NCI-H774 (cell line): ENCODE measurements around the gene PCDHGB5.
"Not testable (repeated sequence)": the region's sequence is repeated elsewhere in the genome, so short reads cannot be mapped to it uniquely, and the experiment has no call there.

Experiments used
- DNase-seq: peaks from one replicate; lab custom pipeline; 2025; lab: John Stamatoyannopoulos, UW

PCDHGB5 gene

GRCh38 chr5:141397756-141398551 lies at the start of gene PCDHGB5:
Gene PCDHGB5, plus strand, starts transcription at chr5:141397947. Its CDS starts 181 bp downstream, at chr5:141398128.
- not testable (repeated sequence) for DNase-seq

- DNase-seq: peak; percentile 33
Observed at GRCh38 chr5:141349917-141350619, 47.7 kb upstream of the PCDHGB5 start, which contains the start of gene PCDHGB1. Gene PCDHGB1, plus strand, starts transcription at chr5:141350099. Its CDS starts 162 bp downstream, at chr5:141350261.

GRCh38 chr5:141351591-141351990 lies 46.2 kb upstream of the PCDHGB5 start:
- DNase-seq: no peak

- no peak for DNase-seq
Observed at GRCh38 chr5:141354900-141355469, 42.8 kb upstream of the PCDHGB5 start, which contains the start of gene PCDHGA4. Gene PCDHGA4, plus strand, starts transcription at chr5:141355021. Its CDS starts 87 bp downstream, at chr5:141355108.

- no peak for DNase-seq
Observed at GRCh38 chr5:141355641-141356040, 42.1 kb upstream of the PCDHGB5 start.

- DNase-seq: no peak
Observed at GRCh38 chr5:141356133-141356532, 41.6 kb upstream of the PCDHGB5 start.

GRCh38 chr5:141356950-141357349 lies 40.8 kb upstream of the PCDHGB5 start:
- no peak for DNase-seq

- no peak for DNase-seq
Observed at GRCh38 chr5:141359790-141360426, 37.8 kb upstream of the PCDHGB5 start, which contains the start of gene PCDHGB2. Gene PCDHGB2, plus strand, starts transcription at chr5:141359994. Its CDS starts 142 bp downstream, at chr5:141360136.

GRCh38 chr5:141360685-141361084 lies 37.1 kb upstream of the PCDHGB5 start:
- DNase-seq: no peak

- DNase-seq: no peak
Observed at GRCh38 chr5:141362719-141363118, 35.0 kb upstream of the PCDHGB5 start.

GRCh38 chr5:141363952-141364660 lies 33.6 kb upstream of the PCDHGB5 start, which contains the start of gene PCDHGA5:
Gene PCDHGA5, plus strand, starts transcription at chr5:141364162. Its CDS starts 169 bp downstream, at chr5:141364331.
- DNase-seq: no peak

GRCh38 chr5:141366016-141366896 lies 31.5 kb upstream of the PCDHGB5 start:
- no peak for DNase-seq

- DNase-seq: no peak
Observed at GRCh38 chr5:141369994-141370848, 27.5 kb upstream of the PCDHGB5 start, which contains the start of gene PCDHGB3. Gene PCDHGB3, plus strand, starts transcription at chr5:141370242. Its CDS starts 153 bp downstream, at chr5:141370395.

GRCh38 chr5:141371572-141372475 lies 25.9 kb upstream of the PCDHGB5 start:
- DNase-seq: no peak

- no peak for DNase-seq
Observed at GRCh38 chr5:141373673-141374317, 24.0 kb upstream of the PCDHGB5 start, which contains the start of gene PCDHGA6. Gene PCDHGA6, plus strand, starts transcription at chr5:141373891. Its CDS starts 193 bp downstream, at chr5:141374084.

GRCh38 chr5:141374627-141375026 lies 23.1 kb upstream of the PCDHGB5 start:
- no peak for DNase-seq

- not testable (repeated sequence) for DNase-seq
Observed at GRCh38 chr5:141375444-141376155, 22.1 kb upstream of the PCDHGB5 start.
